ENCODE data around the gene LEMD1. TPM values are rescaled to one million over a fixed set of nuclear protein-coding genes. Genes with fewer than 3 reads are reported as not detected.
A peak's percentile ranks its signal among the peaks of the same experiment; 100 is the strongest.

Gene LEMD1
- total RNA-seq, 1 donor from 2014 or later: 15.0 TPM

DNA sequence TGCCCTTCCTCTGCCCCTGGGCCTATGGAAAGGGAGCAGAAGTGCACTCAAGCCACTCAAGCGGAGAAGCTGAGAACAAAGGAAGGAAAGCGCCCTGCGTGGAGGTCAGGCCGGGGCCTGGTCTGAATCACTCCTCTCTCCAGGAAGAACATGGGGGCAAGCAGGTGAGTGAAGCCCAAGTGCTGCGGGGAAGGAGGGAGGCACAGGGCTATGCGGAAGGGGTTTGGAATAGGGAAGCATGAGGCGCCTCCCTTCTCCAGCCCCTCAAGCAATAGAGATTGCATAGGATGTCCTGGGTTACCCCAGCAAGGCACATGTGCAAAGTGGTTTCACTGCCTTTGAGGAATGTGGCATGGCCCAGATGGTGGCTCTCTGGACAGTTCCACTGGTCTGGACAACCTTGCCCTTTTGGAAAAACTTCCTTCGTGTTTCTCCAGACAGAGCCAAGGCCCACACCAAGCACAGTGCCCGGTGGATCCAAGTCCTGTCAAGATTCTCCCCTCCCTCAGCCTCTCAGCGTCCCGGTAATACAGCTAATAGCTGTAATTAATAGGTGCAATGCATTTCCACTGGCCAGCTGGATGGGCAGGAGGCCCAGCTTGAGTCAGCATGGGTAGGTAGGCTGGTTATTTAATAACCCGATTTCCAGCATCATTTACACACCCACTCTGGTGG, 20.3 kb upstream of the LEMD1 start:
- Histone ChIP-seq H3F3A (ENCODE audit: low read depth) (peaks cover 73% of the 10 kb centered on the region), H3K27me3 (peaks cover 10% of the 10 kb centered on the region), H3K36me3 (no peaks in the 10 kb centered on the region), H3K4me2 (peak overlapping the region; percentile 71), H3K27ac (no peak overlapping the region), H2AFZ (replicated peaks) (no peak overlapping the region), H3K9ac (no peak overlapping the region), H3K79me2 (ENCODE audit: low read depth) (peaks cover 10% of the 10 kb centered on the region), H3K9me3 (ENCODE audit: low read depth) (no peaks in the 10 kb centered on the region), H3K4me1 (peaks cover 80% of the 10 kb centered on the region), H3K4me3 (no peak overlapping the region), H4K20me1 (ENCODE audit: low read depth) (peaks cover 76% of the 10 kb centered on the region)
- TF ChIP-seq EZH2phosphoT487 (IDR thresholded peaks at IDR 0.05): no peak
- TF ChIP-seq CTCF (IDR thresholded peaks at IDR 0.05): no peak
- no peak for TF ChIP-seq EZH2 (IDR thresholded peaks at IDR 0.05)
- peak; percentile 82 for DNase-seq (ENCODE audit: low spot score)
- peak overlapping the region; percentile 75 for H3K27ac Mint-ChIP-seq
- peak overlapping the region; percentile 76 for H3K4me3 Mint-ChIP-seq
- peaks cover 18% of the 10 kb centered on the region for H3K27me3 Mint-ChIP-seq (ENCODE audit: insufficient read depth, low read depth)
- H3K36me3 Mint-ChIP-seq: peaks cover 15% of the 10 kb centered on the region
- peaks cover 95% of the 10 kb centered on the region for H3K4me1 Mint-ChIP-seq
- H3K9me3 Mint-ChIP-seq: no peaks in the 10 kb centered on the region

DNA sequence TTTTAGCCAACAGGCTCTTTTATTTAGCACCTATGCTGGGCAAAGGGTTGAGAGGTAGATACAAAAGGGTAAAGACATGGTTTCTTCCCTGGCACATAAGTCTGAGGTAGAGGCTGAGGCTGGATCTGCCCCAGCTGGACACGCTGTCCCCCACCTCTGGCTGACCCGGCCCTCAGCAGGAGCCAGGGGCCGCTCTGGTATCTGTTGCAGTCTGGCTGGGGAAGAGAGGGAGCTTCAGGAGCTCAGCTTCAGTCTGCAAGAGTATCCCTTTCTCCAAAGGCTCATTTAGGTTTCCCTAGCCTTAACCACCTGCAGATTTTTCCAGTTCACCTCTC, 19.8 kb upstream of the LEMD1 start:
- no peaks in the 10 kb centered on the region for H3K9me3 Mint-ChIP-seq
- Histone ChIP-seq H3K4me2 (peak overlapping the region; percentile 71), H3K9ac (no peak overlapping the region), H3F3A (ENCODE audit: low read depth) (peaks cover 71% of the 10 kb centered on the region), H3K9me3 (ENCODE audit: low read depth) (no peaks in the 10 kb centered on the region), H3K27me3 (peaks cover 10% of the 10 kb centered on the region), H4K20me1 (ENCODE audit: low read depth) (peaks cover 78% of the 10 kb centered on the region), H3K79me2 (ENCODE audit: low read depth) (peaks cover 10% of the 10 kb centered on the region), H2AFZ (replicated peaks) (no peak overlapping the region), H3K36me3 (no peaks in the 10 kb centered on the region), H3K4me1 (peaks cover 75% of the 10 kb centered on the region), H3K27ac (no peak overlapping the region), H3K4me3 (peak overlapping the region; percentile 5)
- no peak for DNase-seq (ENCODE audit: low spot score)
- H3K4me1 Mint-ChIP-seq: peaks cover 95% of the 10 kb centered on the region
- peak overlapping the region; percentile 76 for H3K4me3 Mint-ChIP-seq
- peak overlapping the region; percentile 77 for H3K27ac Mint-ChIP-seq
- TF ChIP-seq CTCF (IDR thresholded peaks at IDR 0.05) (no peak), EZH2phosphoT487 (IDR thresholded peaks at IDR 0.05) (peak; percentile 41)
- peaks cover 18% of the 10 kb centered on the region for H3K27me3 Mint-ChIP-seq (ENCODE audit: insufficient read depth, low read depth)
- H3K36me3 Mint-ChIP-seq: peaks cover 20% of the 10 kb centered on the region

DNA sequence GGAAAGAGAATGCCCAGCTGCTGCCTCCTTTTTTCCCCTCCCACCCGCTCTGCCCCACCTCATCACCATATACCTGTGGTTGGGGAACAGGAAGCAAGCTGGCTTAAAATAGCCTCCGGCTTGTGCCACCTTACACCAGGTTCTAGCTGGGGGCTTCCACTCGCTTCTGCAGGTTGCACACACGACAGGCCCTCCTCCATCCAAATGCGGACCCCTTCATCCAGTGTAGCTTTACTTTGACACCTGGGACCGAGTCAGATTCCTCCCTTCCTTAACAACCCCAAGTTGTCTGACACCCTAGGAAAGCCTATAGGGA, 19.4 kb upstream of the LEMD1 start:
- H3K4me2 ChIP-seq: peak overlapping the region; percentile 71
- H3K27me3 ChIP-seq: peaks cover 11% of the 10 kb centered on the region
- H2AFZ ChIP-seq (replicated peaks): no peak overlapping the region
- H3K4me3 ChIP-seq: peak overlapping the region; percentile 5
- H3K27me3 Mint-ChIP-seq (ENCODE audit: insufficient read depth, low read depth): peaks cover 18% of the 10 kb centered on the region
- no peaks in the 10 kb centered on the region for H3K36me3 ChIP-seq
- peaks cover 95% of the 10 kb centered on the region for H3K4me1 Mint-ChIP-seq
- H3K4me1 ChIP-seq: peaks cover 71% of the 10 kb centered on the region
- no peak overlapping the region for H3K9ac ChIP-seq
- H3K79me2 ChIP-seq (ENCODE audit: low read depth): peaks cover 8% of the 10 kb centered on the region
- no peak for TF ChIP-seq CTCF (IDR thresholded peaks at IDR 0.05)
- TF ChIP-seq EZH2 (IDR thresholded peaks at IDR 0.05): no peak
- TF ChIP-seq EZH2phosphoT487 (IDR thresholded peaks at IDR 0.05): no peak
- peaks cover 67% of the 10 kb centered on the region for H3F3A ChIP-seq (ENCODE audit: low read depth)
- no peak for DNase-seq (ENCODE audit: low spot score)
- peaks cover 24% of the 10 kb centered on the region for H3K36me3 Mint-ChIP-seq
- no peak overlapping the region for H3K27ac ChIP-seq
- no peaks in the 10 kb centered on the region for H3K9me3 ChIP-seq (ENCODE audit: low read depth)
- no peaks in the 10 kb centered on the region for H3K9me3 Mint-ChIP-seq
- H4K20me1 ChIP-seq (ENCODE audit: low read depth): peaks cover 82% of the 10 kb centered on the region
- H3K4me3 Mint-ChIP-seq: peak overlapping the region; percentile 76
- H3K27ac Mint-ChIP-seq: peak overlapping the region; percentile 77

Data from neural progenitor cell (in vitro differentiated cells).